ENCODE results near the gene SELENOM. TPM values are rescaled to one million over a fixed set of nuclear protein-coding genes. Genes with fewer than 3 reads are reported as not detected.

The SELENOM gene
- total RNA-seq, result 29.4 TPM

GRCh38 chr22:31107178-31107893 is at the start of gene SELENOM:
Gene SELENOM, minus strand, starts transcription at chr22:31107568. Its CDS starts 63 bp downstream, at chr22:31107505.

GRCh38 chr22:31139866-31140716 is 32.7 kb upstream of the SELENOM start, which contains the start of gene PLA2G3:
Gene PLA2G3, minus strand, starts transcription at chr22:31140508. Its CDS starts 154 bp downstream, at chr22:31140354.

GRCh38 chr22:31122532-31123291 is 15.3 kb upstream of the SELENOM start, which contains the start of gene INPP5J:
Gene INPP5J, plus strand, starts transcription at chr22:31122966. Its CDS starts 49 bp downstream, at chr22:31123015.

GRCh38 chr22:31080848-31081649 is 26.3 kb downstream of the SELENOM start, which contains the start of gene SMTN:
Gene SMTN, plus strand, starts transcription at chr22:31081318. Its CDS starts 1,941 bp downstream, at chr22:31083259.

Other genes starting within 250 kb of the SELENOM start
- 28.4 TPM for gene MORC2, start 138.8 kb downstream of the SELENOM start, total RNA-seq
- 118 TPM for gene TUG1, start 138.3 kb downstream of the SELENOM start, total RNA-seq
- 107 TPM for gene SMTN, start 26.2 kb downstream of the SELENOM start, total RNA-seq
- gene INPP5J, start 15.4 kb upstream of the SELENOM start, total RNA-seq, result 5.0 TPM
- not detected for gene PLA2G3, start 32.9 kb upstream of the SELENOM start, total RNA-seq
- gene RNF185, start 52.6 kb upstream of the SELENOM start, total RNA-seq, result 30.5 TPM
- gene LIMK2, start 104.7 kb upstream of the SELENOM start, total RNA-seq, result 55.2 TPM
- gene PIK3IP1, start 184.9 kb upstream of the SELENOM start, total RNA-seq, result 23.6 TPM
- 47.2 TPM for gene PATZ1, start 238.8 kb upstream of the SELENOM start, total RNA-seq